ENCODE measurements around the gene ANO9. TPM values are rescaled to one million over a fixed set of nuclear protein-coding genes. Genes with fewer than 3 reads are reported as not detected.
"Not testable (repeated sequence)": the region's sequence is repeated elsewhere in the genome, so short reads cannot be mapped to it uniquely, and the experiment has no call there.

ANO9 gene
- total RNA-seq, 2 donors from 2014 or later = 34.3 to 56.5 TPM

GRCh38 chr11:442611-443081 is 835 bp upstream of the ANO9 start:
- Mint-ChIP-seq H3K27me3 (ENCODE audit: low read depth) (no peaks in the 10 kb centered on the region), H3K9me3 (no peaks in the 10 kb centered on the region), H3K27ac (no peak overlapping the region), H3K4me3 (no peak overlapping the region), H3K36me3 (ENCODE audit: insufficient read depth in 2 of 2) (no peaks in the 10 kb centered on the region), H3K4me1 (ENCODE audit: low read depth) (peaks cover 12% of the 10 kb centered on the region)
- no peak for DNase-seq
- no peak for ATAC-seq (replicated peaks in 1 of 2)

GRCh38 chr11:441043-441417 is 781 bp downstream of the ANO9 start:
- ATAC-seq (replicated peaks in 1 of 2) = no peak
- DNase-seq = no peak
- H3K36me3 Mint-ChIP-seq (ENCODE audit: insufficient read depth in 2 of 2) = no peaks in the 10 kb centered on the region
- no peaks in the 10 kb centered on the region for H3K9me3 Mint-ChIP-seq
- no peaks in the 10 kb centered on the region for H3K27me3 Mint-ChIP-seq (ENCODE audit: low read depth)
- H3K27ac Mint-ChIP-seq = no peak overlapping the region
- peak overlapping the region; percentile 45 to 70 for H3K4me3 Mint-ChIP-seq
- peaks cover 16% of the 10 kb centered on the region for H3K4me1 Mint-ChIP-seq (ENCODE audit: low read depth)

GRCh38 chr11:440065-441042 is 1.5 kb downstream of the ANO9 start:
- Mint-ChIP-seq H3K9me3 (no peaks in the 10 kb centered on the region), H3K4me1 (ENCODE audit: low read depth) (peaks cover 16% of the 10 kb centered on the region), H3K27me3 (ENCODE audit: low read depth) (no peaks in the 10 kb centered on the region), H3K4me3 (peak overlapping the region; percentile 59 to 70), H3K27ac (no peak overlapping the region), H3K36me3 (ENCODE audit: insufficient read depth in 2 of 2) (no peaks in the 10 kb centered on the region)
- ATAC-seq (replicated peaks in 1 of 2) (no peak), DNase-seq (no peak)

GRCh38 chr11:439315-440064 is 2.3 kb downstream of the ANO9 start:
- Mint-ChIP-seq H3K27me3 (ENCODE audit: low read depth) (no peaks in the 10 kb centered on the region), H3K27ac (no peak overlapping the region), H3K9me3 (no peaks in the 10 kb centered on the region), H3K4me3 (peak overlapping the region; percentile 31 to 59), H3K36me3 (ENCODE audit: insufficient read depth in 2 of 2) (no peaks in the 10 kb centered on the region), H3K4me1 (ENCODE audit: low read depth) (peaks cover 16% of the 10 kb centered on the region)
- no peak for ATAC-seq (replicated peaks in 1 of 2)
- DNase-seq = no peak

GRCh38 chr11:438101-438844 is 3.5 kb downstream of the ANO9 start:
- no peaks in the 10 kb centered on the region for H3K36me3 Mint-ChIP-seq (ENCODE audit: insufficient read depth in 2 of 2)
- no peak overlapping the region for H3K4me3 Mint-ChIP-seq
- H3K27me3 Mint-ChIP-seq (ENCODE audit: low read depth) = no peaks in the 10 kb centered on the region
- H3K27ac Mint-ChIP-seq = no peak overlapping the region
- peaks cover 16% of the 10 kb centered on the region for H3K4me1 Mint-ChIP-seq (ENCODE audit: low read depth)
- no peak for ATAC-seq (replicated peaks in 1 of 2)
- no peak for DNase-seq
- H3K9me3 Mint-ChIP-seq = no peaks in the 10 kb centered on the region

GRCh38 chr11:437228-437870 is 4.5 kb downstream of the ANO9 start:
- Mint-ChIP-seq H3K4me1 (ENCODE audit: low read depth) (peaks cover 16% of the 10 kb centered on the region), H3K4me3 (no peak overlapping the region), H3K27ac (no peak overlapping the region), H3K27me3 (ENCODE audit: low read depth) (no peaks in the 10 kb centered on the region), H3K9me3 (no peaks in the 10 kb centered on the region), H3K36me3 (ENCODE audit: insufficient read depth in 2 of 2) (no peaks in the 10 kb centered on the region)
- DNase-seq (no peak), ATAC-seq (replicated peaks in 1 of 2) (no peak)

- not testable (repeated sequence) for H3K4me1 Mint-ChIP-seq (ENCODE audit: low read depth); H3K9me3 Mint-ChIP-seq; H3K27me3 Mint-ChIP-seq (ENCODE audit: low read depth); H3K36me3 Mint-ChIP-seq (ENCODE audit: insufficient read depth in 2 of 2); H3K4me3 Mint-ChIP-seq; DNase-seq; H3K27ac Mint-ChIP-seq
- ATAC-seq (replicated peaks in 1 of 2) = peak in 1 of 2 donors; percentile 35
Observed at GRCh38 chr11:434999-435740, 6.6 kb downstream of the ANO9 start.

- ATAC-seq (replicated peaks in 1 of 2) (no peak), DNase-seq (no peak)
Observed at GRCh38 chr11:434496-434895, 7.3 kb downstream of the ANO9 start.

GRCh38 chr11:433641-434040 is 8.2 kb downstream of the ANO9 start:
- H3K9me3 Mint-ChIP-seq = no peaks in the 10 kb centered on the region
- H3K36me3 Mint-ChIP-seq (ENCODE audit: insufficient read depth in 2 of 2) = no peaks in the 10 kb centered on the region
- no peak for ATAC-seq (replicated peaks in 1 of 2)
- no peak overlapping the region for H3K27ac Mint-ChIP-seq
- H3K27me3 Mint-ChIP-seq (ENCODE audit: low read depth) = no peaks in the 10 kb centered on the region
- no peak for DNase-seq
- H3K4me3 Mint-ChIP-seq = no peak overlapping the region
- peaks cover 5% of the 10 kb centered on the region for H3K4me1 Mint-ChIP-seq (ENCODE audit: low read depth)

More at GRCh38 chr11:434496-434895, 7.3 kb downstream of the ANO9 start:
- Mint-ChIP-seq H3K4me1 (ENCODE audit: low read depth) (peaks cover 5% of the 10 kb centered on the region), H3K27ac (no peak overlapping the region), H3K4me3 (no peak overlapping the region), H3K36me3 (ENCODE audit: insufficient read depth in 2 of 2) (no peaks in the 10 kb centered on the region), H3K9me3 (no peaks in the 10 kb centered on the region), H3K27me3 (ENCODE audit: low read depth) (no peaks in the 10 kb centered on the region)

GRCh38 chr11:433111-433510 is 8.7 kb downstream of the ANO9 start:
- no peak overlapping the region for H3K4me3 Mint-ChIP-seq
- H3K4me1 Mint-ChIP-seq (ENCODE audit: low read depth) = peaks cover 5% of the 10 kb centered on the region
- ATAC-seq (replicated peaks in 1 of 2) (no peak), DNase-seq (no peak)
- no peaks in the 10 kb centered on the region for H3K27me3 Mint-ChIP-seq (ENCODE audit: low read depth)
- no peaks in the 10 kb centered on the region for H3K36me3 Mint-ChIP-seq (ENCODE audit: insufficient read depth in 2 of 2)
- no peaks in the 10 kb centered on the region for H3K9me3 Mint-ChIP-seq
- H3K27ac Mint-ChIP-seq = no peak overlapping the region

- Mint-ChIP-seq H3K27ac (no peak overlapping the region), H3K36me3 (ENCODE audit: insufficient read depth in 2 of 2) (no peaks in the 10 kb centered on the region), H3K27me3 (ENCODE audit: low read depth) (no peaks in the 10 kb centered on the region), H3K9me3 (no peaks in the 10 kb centered on the region), H3K4me3 (no peak overlapping the region), H3K4me1 (ENCODE audit: low read depth) (peaks cover 5% of the 10 kb centered on the region)
- ATAC-seq (replicated peaks in 1 of 2) (no peak), DNase-seq (no peak)
Observed at GRCh38 chr11:432501-433100, 9.2 kb downstream of the ANO9 start.

GRCh38 chr11:431921-432320 is 9.9 kb downstream of the ANO9 start:
- no peak overlapping the region for H3K4me3 Mint-ChIP-seq
- DNase-seq (no peak), ATAC-seq (replicated peaks in 1 of 2) (no peak)
- no peaks in the 10 kb centered on the region for H3K9me3 Mint-ChIP-seq
- H3K27me3 Mint-ChIP-seq (ENCODE audit: low read depth) = no peaks in the 10 kb centered on the region
- no peaks in the 10 kb centered on the region for H3K4me1 Mint-ChIP-seq (ENCODE audit: low read depth)
- H3K27ac Mint-ChIP-seq = no peak overlapping the region
- H3K36me3 Mint-ChIP-seq (ENCODE audit: insufficient read depth in 2 of 2) = no peaks in the 10 kb centered on the region

All from activated T-cell treated with anti-CD3 and anti-CD28 coated beads, Interleukin-2, amount 50 U/mL, for 72 hours (primary cell).